D721Med (cell line): ENCODE results near the gene PEPD.

Experiments
- DNase-seq: peaks from one replicate; pipeline ENCODE4 v3.0.0; 2011; ENCODE audit warnings: low spot score; ENCODE audit not compliant: insufficient read length
- FAIRE-seq: peaks from 2 replicates; lab custom pipeline; 2011; peaks lifted over from hg19 to GRCh38; lab: Jason Lieb, UNC
- TF ChIP-seq, protein P1 (sequence below): IDR thresholded peaks from 2 replicates; pipeline ENCODE4 v1.5.1; 2012; ENCODE audit warnings: mild to moderate bottlenecking, control low read depth; ENCODE audit not compliant: insufficient read depth; ENCODE audit errors: missing control alignments

The PEPD gene

DNA sequence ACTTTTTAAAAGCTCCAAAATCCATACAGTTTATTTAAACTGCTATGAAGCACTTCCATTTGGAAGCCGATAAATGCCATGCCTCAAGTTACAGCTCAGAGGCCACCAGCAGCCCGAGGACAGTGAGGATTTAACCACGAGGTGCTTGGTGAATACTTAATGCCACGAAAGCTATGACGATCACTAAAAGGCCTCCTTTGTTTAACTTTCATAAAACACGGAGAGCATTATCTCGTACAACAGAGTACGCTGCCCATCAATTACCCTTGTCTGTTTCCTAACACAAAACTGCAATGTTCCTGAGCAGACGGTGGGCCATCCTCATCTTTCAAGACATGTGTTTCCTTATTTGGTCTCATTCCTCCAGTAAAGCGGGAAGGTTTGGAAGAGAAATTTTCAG lies 58.4 kb downstream of the PEPD start:
- TF ChIP-seq, protein P1, sequence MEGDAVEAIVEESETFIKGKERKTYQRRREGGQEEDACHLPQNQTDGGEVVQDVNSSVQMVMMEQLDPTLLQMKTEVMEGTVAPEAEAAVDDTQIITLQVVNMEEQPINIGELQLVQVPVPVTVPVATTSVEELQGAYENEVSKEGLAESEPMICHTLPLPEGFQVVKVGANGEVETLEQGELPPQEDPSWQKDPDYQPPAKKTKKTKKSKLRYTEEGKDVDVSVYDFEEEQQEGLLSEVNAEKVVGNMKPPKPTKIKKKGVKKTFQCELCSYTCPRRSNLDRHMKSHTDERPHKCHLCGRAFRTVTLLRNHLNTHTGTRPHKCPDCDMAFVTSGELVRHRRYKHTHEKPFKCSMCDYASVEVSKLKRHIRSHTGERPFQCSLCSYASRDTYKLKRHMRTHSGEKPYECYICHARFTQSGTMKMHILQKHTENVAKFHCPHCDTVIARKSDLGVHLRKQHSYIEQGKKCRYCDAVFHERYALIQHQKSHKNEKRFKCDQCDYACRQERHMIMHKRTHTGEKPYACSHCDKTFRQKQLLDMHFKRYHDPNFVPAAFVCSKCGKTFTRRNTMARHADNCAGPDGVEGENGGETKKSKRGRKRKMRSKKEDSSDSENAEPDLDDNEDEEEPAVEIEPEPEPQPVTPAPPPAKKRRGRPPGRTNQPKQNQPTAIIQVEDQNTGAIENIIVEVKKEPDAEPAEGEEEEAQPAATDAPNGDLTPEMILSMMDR, result no peak
- FAIRE-seq (no peak), DNase-seq (no peak)

DNA sequence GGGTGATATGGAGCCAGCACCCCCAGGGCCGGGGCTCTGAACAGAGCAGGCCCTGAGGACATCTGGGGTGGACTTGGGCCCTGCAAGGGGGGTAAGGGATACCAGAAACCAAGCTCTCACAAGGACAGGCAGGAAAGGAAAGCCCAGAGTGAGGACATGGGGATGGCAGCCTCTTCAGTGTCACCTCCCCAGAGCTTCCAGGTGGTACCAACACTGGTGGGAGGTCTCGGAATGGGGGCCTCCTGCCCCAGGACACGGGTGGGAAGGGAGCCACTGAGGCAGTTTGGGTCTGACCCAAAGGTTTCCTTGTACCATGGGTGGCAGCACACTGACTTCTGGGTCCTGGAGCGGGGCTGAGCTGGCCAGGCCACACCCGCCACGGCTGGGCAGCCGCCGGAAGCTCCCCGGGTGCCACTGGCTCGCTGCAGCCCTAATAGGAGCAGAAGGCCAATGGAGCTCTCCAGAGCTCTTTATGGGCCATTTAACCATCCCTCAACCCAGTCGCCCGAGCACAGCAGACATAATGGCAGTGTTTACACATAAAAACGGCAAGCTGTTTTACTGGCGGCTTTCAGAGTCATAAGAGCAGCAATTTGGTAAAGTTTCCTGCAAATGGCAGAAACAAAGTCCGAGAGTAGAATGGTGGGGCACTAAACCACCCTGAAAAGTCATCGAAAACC lies 59.3 kb downstream of the PEPD start:
- TF ChIP-seq, protein P1, result no peak
- FAIRE-seq (no peak), DNase-seq (no peak)

DNA sequence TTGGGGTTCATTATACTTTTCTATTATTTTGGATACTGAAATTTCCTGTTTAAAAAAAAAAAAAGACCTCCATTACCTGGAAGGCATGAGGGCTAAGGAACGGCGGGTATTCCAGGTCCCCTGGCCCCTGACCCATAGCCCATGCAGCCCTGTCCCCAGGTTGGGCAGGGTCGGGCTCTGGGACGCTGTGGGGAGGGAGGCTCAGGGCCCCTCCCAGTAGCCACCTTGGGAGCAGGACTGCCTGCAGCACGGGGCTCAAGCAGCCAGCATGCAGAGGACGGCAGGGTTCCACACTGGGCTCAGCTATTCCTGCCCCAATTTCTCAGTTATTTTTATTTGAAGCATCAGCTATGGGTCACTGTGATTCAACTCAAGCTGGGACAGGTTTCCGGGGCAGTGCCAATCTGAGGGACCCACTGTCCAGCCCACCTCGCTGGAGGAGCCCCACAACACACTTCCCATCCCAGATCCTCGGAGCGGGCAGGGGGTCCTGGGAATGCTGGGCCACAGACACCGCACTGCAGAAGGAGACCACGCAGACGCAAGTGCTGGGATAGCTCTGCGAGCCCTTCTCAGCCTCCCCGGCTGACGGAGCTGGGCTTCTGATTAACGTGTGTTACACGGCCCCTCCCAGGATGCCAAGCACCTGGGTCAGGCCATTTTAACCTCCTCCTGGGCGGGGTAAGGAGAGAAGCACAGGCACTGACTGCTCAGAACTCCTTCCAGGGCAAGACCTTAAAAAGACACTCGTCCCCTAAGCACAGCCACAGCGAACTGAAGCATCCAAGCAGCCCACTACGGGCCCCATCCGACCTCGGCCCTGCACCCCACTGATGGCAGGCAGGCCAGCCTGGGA lies 60.1 kb downstream of the PEPD start:
- no peak for FAIRE-seq

DNA sequence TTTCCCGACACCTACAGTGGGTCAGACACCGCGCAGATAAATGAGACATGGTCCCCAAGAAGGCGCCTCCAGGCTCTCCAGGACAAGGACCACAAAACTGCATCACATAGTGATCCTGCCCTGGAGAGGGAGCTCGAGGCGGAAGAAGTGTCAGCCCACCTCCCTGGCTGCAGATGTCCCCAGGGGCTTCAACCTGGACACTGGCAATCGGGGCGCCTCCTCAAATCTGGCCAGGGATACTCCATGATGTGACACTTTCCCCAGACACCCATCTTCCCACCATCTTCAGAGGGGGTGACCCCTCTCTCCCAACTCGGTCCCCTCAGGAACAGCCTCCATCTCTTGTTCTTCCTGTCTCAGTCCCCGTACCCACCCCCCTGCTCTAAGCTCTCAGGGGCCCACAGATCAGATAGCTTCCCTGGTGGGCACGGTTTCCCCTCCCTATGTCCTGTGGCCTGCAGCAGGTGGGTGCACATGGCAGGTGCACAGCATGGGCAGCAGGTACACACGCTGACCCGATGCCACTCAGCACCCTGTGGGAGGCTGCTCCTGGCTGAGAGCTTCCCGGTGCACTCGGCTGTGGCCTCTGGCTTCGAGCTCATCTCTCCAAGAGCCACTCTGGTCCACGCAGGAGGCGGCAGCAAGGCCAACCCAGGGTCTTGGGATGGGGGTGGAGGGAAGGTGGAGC lies 61.2 kb downstream of the PEPD start:
- FAIRE-seq (no peak), DNase-seq (no peak)
- TF ChIP-seq, protein P1, result no peak

More for the DNA sequence above, 60.1 kb downstream of the PEPD start:
- TF ChIP-seq, protein P1, result no peak
- no peak for DNase-seq

DNA sequence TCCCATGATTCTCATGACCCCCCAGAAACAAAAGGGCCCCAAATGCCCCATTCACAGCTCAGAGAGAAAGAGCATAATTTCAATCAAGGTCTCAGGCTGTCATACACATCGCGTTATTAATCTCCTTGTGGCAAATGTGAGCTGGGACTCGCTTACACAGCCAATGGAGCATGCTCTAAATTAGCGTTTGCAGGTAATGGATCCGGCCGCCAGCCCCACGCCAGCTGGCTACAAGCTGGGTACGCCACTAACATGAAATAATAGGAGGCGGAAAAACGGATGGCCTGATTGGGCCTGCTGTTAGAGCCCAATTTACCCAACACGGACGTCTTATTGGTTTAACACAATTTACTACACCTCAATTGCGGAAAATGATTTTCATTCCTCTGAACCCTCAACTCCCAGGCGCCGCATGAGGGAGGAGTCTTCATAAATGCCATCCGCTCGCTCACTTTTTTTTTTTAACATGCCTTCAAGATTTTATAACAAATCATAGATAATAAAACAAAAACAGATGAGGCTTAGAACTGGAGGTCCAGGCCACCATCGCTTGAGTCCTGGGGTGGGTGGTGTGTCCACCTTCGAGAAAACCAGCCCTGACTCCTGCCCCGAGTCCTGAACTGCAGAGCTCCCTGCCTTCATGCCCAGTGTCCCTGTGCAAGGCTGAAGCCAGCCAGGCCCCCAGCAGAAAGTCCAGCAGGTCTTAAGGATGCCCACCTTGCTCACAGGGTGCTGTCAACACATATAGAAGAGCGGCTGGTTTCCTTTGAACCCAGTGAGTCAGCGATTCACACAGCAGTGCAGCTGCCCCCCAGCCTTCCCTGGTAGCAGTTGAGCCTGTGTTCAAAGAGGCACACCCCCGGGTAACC lies 62.1 kb downstream of the PEPD start:
- no peak for DNase-seq
- TF ChIP-seq, protein P1, result no peak
- FAIRE-seq, result no peak

DNA sequence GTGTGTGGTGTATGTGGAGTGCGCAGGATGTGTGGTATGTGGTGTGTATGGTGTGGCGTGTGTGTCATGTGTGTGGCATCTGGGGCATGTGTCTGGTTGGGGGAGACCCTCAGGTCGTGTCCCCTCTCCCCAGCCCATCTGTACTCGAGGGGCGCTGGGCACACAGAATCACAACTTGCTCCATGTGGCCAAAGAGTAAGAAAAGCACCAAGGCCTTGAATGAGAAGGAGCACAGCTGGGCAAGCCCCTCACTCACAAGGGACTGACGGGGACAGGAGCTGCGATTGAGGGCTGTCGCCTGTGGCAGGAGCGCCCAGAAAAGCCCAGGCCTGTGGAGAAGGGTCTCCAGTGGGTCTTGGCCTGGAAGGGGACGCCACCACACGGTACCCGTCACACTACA lies 62.8 kb downstream of the PEPD start:
- FAIRE-seq (no peak), DNase-seq (no peak)
- TF ChIP-seq, protein P1, result no peak
